Transverse colon (tissue), 4 donors: Measurements from ENCODE around the gene GRM4. TPM values are rescaled to one million over a fixed set of nuclear protein-coding genes. Genes with fewer than 3 reads are reported as not detected.
"Not testable (repeated sequence)": the region's sequence is repeated elsewhere in the genome, so short reads cannot be mapped to it uniquely, and the experiment has no call there.

Source experiments
- DNase-seq: peaks from one replicate; pipeline ENCODE4 v3.0.0-alpha.2; 2019
- H3K27ac ChIP-seq, 4 donors: fragments of 200-600 bp; sonication (generic); 2 replicates each; pipeline ENCODE4 v1.5.1; 2016 to 2018; ENCODE audit warnings: inconsistent platforms in 4 of 4
- H3K27me3 ChIP-seq: fragments of 200-600 bp; sonication (generic); 2 replicates; pipeline ENCODE4 v1.5.1; 2017; ENCODE audit warnings: inconsistent platforms
- H3K36me3 ChIP-seq, 4 donors: fragments of 200-600 bp; sonication (generic); 2 replicates each; pipeline ENCODE4 v1.5.1; 2017 to 2019; ENCODE audit warnings: inconsistent platforms in 4 of 4
- H3K4me1 ChIP-seq, 4 donors: fragments of 200-600 bp; sonication (generic); 2 replicates each; pipeline ENCODE4 v1.5.1; 2017 to 2020; ENCODE audit warnings: inconsistent platforms in 4 of 4
- H3K4me3 ChIP-seq, 4 donors: fragments of 200-600 bp; sonication (generic); 1 replicate in 1 of 4; 2 replicates in 3 of 4; pipeline versions ENCODE4 v1.5.1 to v1.6.1; 2017 to 2019; ENCODE audit warnings: inconsistent platforms in 4 of 4
- H3K9me3 ChIP-seq, 2 donors: fragments of 200-600 bp; sonication (generic); 2 replicates each; pipeline ENCODE4 v1.5.1; 2017 to 2019; ENCODE audit warnings: inconsistent platforms in 2 of 2
- EP300 ChIP-seq: sonication (generic); formaldehyde crosslinking; IDR thresholded peaks from one replicate; pipeline ENCODE4 v1.6.1; 2017; ENCODE audit warnings: antibody characterized with exemption, low read depth
- POLR2A ChIP-seq: fragments of 450-650 bp; IDR thresholded peaks from one replicate; pipeline ENCODE4 v1.6.1; 2016; ENCODE audit warnings: antibody characterized with exemption, mild to moderate bottlenecking, moderate library complexity
- POLR2AphosphoS5 ChIP-seq, 3 donors: sonication (generic); formaldehyde crosslinking; IDR thresholded peaks; one replicate each; pipeline ENCODE4 v1.6.1; 2016; ENCODE audit warnings: antibody characterized with exemption in 3 of 3
- WGBS, 2 donors: methylation state at CpG; one replicate each; pipeline ENCODE4 v1.1.5; 2018; ENCODE audit warnings: low coverage in 1 of 2; 5-methylcytosine and 5-hydroxymethylcytosine counted together
- in situ Hi-C, 4 donors: fragments of 200-750 bp; cut with MboI; loops; one replicate each; pipeline versions ENCODE4 v1.15.0 to v1.15.1; 2017; ENCODE audit warnings: low sequenced_read_pairs in 3 of 4, low pct_ligation_motif_present in 1 of 4, low pct_unique_long_range_greater_than_20kb in 1 of 4
- intact Hi-C: fragments of 100-400 bp; cut with DNase I; formaldehyde crosslinking; loops from one replicate; pipeline ENCODE4 v1.15.1; 2023; ENCODE audit warnings: low total_unique reads
- total RNA-seq, 4 donors: library from RNA; depleted of rRNA; stranded (reverse); fragments of >200 nt; gene quantifications; one replicate each; pipeline ENCODE4 v1.1.0, GENCODE V29; 2016
- TF ChIP-seq, protein P1 (sequence below), 5 experiments: fragments of 200-600 bp in 3 of 5; fragments of 450-650 bp in 2 of 5; sonication (generic) in 3 of 5; IDR thresholded peaks; 1 replicate in 2 of 5; 2 replicates in 3 of 5; pipeline ENCODE4 v1.5.1; 2016 to 2017; ENCODE audit warnings: antibody characterized with exemption in 5 of 5, inconsistent platforms in 3 of 5, mild to moderate bottlenecking in 2 of 5, moderate library complexity in 1 of 5

Gene GRM4
- total RNA-seq, 4 donors from 2014 or later: not detected

DNA sequence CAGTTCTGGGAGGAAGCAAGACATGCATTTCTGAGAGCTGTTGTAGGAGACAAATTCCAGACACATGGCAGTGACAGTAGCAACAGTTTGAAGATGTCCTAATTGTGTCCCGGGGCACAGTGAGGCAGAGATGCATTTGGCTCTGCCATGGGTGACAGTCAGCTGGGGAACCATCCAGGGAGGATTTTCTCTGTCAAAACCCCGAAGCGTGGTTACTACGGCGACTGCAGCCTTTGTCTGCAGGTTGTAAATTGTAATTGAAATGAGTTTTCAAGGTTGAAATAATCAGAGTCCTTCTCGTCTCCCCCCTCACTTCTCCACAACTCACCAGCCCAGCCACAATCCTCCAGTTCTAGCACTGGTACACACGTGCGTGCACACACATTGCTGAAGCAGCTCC is 100.1 kb downstream of the GRM4 start:
- no peaks in the 10 kb centered on the region for H3K4me1 ChIP-seq
- in situ Hi-C loops: loop anchor here in 1 of 4 donors (25.0 kb wide), 1 partner anchor 283 kb away; no protein-coding TSS in a partner anchor
- H3K27me3 ChIP-seq: no peaks in the 10 kb centered on the region
- H3K9me3 ChIP-seq: no peaks in the 10 kb centered on the region
- no peak for DNase-seq
- WGBS, 2 donors: 47 to 61% methylated on average over 8 of the region's 8 CpGs
- no peaks in the 10 kb centered on the region for H3K36me3 ChIP-seq
- H3K4me3 ChIP-seq: no peak overlapping the region
- TF ChIP-seq POLR2AphosphoS5 (IDR thresholded peaks at IDR 0.05) (no peak), EP300 (no peak), POLR2A (no peak)
- TF ChIP-seq, protein P1, sequence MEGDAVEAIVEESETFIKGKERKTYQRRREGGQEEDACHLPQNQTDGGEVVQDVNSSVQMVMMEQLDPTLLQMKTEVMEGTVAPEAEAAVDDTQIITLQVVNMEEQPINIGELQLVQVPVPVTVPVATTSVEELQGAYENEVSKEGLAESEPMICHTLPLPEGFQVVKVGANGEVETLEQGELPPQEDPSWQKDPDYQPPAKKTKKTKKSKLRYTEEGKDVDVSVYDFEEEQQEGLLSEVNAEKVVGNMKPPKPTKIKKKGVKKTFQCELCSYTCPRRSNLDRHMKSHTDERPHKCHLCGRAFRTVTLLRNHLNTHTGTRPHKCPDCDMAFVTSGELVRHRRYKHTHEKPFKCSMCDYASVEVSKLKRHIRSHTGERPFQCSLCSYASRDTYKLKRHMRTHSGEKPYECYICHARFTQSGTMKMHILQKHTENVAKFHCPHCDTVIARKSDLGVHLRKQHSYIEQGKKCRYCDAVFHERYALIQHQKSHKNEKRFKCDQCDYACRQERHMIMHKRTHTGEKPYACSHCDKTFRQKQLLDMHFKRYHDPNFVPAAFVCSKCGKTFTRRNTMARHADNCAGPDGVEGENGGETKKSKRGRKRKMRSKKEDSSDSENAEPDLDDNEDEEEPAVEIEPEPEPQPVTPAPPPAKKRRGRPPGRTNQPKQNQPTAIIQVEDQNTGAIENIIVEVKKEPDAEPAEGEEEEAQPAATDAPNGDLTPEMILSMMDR (IDR thresholded peaks at IDR 0.05): no peak
- no peak overlapping the region for H3K27ac ChIP-seq
- intact Hi-C loops: no loop called here

DNA sequence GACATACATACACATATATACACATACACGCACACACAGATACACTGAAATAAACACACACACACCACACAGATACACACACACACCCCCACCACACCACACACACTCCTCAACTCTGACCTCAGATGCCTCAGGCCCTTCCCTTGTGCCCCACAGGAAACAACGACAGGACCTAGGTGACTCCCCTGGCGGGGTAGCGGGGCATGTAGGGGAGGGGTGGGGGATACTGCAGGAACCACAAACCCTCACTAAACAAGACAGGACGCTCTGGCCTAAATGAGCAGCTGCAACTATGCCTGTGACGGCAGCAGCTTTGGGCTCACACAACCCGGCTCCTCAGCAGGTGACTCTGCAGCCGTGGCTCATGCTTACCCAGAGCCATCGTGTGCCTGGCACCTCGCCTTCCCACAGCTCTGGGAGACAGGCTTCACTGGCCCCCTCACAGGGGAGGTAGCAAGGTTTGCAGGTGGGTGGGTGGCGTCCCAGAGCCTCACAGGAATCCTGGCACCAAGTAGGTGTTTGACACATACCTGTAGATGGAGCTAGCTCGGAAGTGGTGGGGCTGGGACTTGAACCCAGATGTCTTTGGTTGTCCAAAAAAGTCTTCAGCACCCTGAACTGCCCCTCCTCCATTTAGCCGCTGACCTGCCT is 100.8 kb downstream of the GRM4 start:
- 70% methylated on average over 13 of the region's 13 CpGs; no CpG with 5 or more reads in 1 of the 2 donors for WGBS, 2 donors
- H3K27ac ChIP-seq: no peak overlapping the region
- in situ Hi-C loops: loop anchor here in 1 of 4 donors (25.0 kb wide), 1 partner anchor 283 kb away; no protein-coding TSS in a partner anchor
- no peak overlapping the region for H3K4me3 ChIP-seq
- H3K4me1 ChIP-seq: no peaks in the 10 kb centered on the region
- H3K36me3 ChIP-seq: no peaks in the 10 kb centered on the region
- TF ChIP-seq EP300 (no peak), POLR2A (no peak), POLR2AphosphoS5 (IDR thresholded peaks at IDR 0.05) (no peak)
- TF ChIP-seq, protein P1 (IDR thresholded peaks at IDR 0.05): no peak
- H3K27me3 ChIP-seq: no peaks in the 10 kb centered on the region
- no peaks in the 10 kb centered on the region for H3K9me3 ChIP-seq
- intact Hi-C loops: no loop called here
- no peak for DNase-seq

DNA sequence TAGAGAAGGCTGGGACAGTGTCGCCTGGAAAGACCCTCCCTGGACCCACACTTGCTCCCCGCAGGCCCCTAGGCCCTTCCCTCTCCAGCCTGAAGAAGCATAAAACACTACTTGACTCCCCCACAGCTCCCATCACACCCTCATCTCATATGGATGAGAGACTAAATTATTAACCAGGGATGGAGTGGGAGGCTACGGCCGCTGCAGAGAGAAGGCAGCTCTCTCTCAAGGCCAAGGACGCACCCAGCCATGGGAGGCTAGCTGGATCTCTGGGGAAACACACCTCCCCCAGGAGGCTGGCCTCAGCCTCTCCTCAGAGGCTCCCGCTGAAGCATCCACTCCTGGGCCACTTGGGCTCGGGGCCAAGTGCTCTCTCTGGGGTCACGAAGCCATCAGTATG is 102.5 kb downstream of the GRM4 start:
- Histone ChIP-seq H3K27ac (no peak overlapping the region), H3K27me3 (no peaks in the 10 kb centered on the region), H3K4me1 (no peaks in the 10 kb centered on the region), H3K9me3 (no peaks in the 10 kb centered on the region), H3K36me3 (no peaks in the 10 kb centered on the region), H3K4me3 (no peak overlapping the region)
- TF ChIP-seq, protein P1 (IDR thresholded peaks at IDR 0.05): no peak
- TF ChIP-seq POLR2A (no peak), EP300 (no peak), POLR2AphosphoS5 (IDR thresholded peaks at IDR 0.05) (no peak)
- in situ Hi-C loops: loop anchor here in 1 of 4 donors (25.0 kb wide), 1 partner anchor 281 kb away; no protein-coding TSS in a partner anchor
- intact Hi-C loops: no loop called here
- DNase-seq: no peak
- WGBS, 2 donors: 91 to 94% methylated on average over 5 to 8 of the region's 8 CpGs

DNA sequence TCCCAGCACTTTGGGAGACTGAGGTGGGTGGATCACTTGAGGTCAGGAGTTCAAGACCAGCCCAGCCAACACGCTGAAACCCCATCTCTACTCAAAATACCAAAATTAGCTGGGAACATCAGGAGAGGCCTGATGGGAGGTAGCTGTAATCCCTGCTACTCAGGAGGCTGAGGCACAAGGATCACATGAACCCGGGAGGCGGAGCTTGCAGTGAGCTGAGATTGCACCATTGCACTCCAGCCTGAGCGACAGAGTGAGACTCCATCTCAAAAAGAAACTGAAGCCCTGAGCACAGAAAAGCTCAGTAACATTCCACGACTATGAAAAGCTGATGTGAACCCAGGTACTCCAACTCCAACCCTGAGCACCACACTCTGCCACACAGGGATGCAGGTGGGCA is 103.9 kb downstream of the GRM4 start:
- H3K27me3 ChIP-seq, intact Hi-C loops, H3K4me3 ChIP-seq, H3K9me3 ChIP-seq, DNase-seq, H3K36me3 ChIP-seq, H3K4me1 ChIP-seq, H3K27ac ChIP-seq: not testable (repeated sequence)
- WGBS, 2 donors: 88 to 100% methylated on average over 1 to 5 of the region's 5 CpGs
- in situ Hi-C loops: loop anchor here in 1 of 4 donors (25.0 kb wide), 1 partner anchor 280 kb away; no protein-coding TSS in a partner anchor

DNA sequence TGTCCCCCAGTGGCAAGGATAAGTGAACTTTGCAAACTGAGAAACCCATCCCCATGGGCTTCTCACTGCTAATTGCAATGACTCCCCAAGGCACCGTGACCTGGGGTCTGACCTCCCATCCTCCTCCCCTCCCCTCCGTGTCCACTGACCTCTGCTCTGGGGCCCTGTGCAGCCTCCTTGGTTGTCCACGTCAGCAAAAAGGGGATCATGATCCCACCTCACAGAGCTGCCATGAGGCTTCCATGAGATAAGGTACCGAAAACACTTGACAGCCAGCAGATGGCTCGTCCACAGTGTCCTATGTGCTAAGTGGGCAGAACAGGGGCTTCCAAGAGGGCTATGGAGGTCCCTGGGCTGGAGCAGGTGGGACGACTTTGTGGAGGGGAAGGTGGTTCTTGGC is 104.5 kb downstream of the GRM4 start:
- no peak overlapping the region for H3K4me3 ChIP-seq
- no peaks in the 10 kb centered on the region for H3K4me1 ChIP-seq
- no peak overlapping the region for H3K27ac ChIP-seq
- intact Hi-C loops (no loop called here), in situ Hi-C loops (loop anchor here in 1 of 4 donors (25.0 kb wide), 1 partner anchor 279 kb away; no protein-coding TSS in a partner anchor)
- TF ChIP-seq EP300 (no peak), POLR2A (no peak), POLR2AphosphoS5 (IDR thresholded peaks at IDR 0.05) (no peak)
- TF ChIP-seq, protein P1 (IDR thresholded peaks at IDR 0.05): no peak
- DNase-seq: no peak
- 95% methylated on average over 6 of the region's 6 CpGs; no CpG with 5 or more reads in 1 of the 2 donors for WGBS, 2 donors
- H3K36me3 ChIP-seq: no peaks in the 10 kb centered on the region
- no peaks in the 10 kb centered on the region for H3K9me3 ChIP-seq
- no peaks in the 10 kb centered on the region for H3K27me3 ChIP-seq
